Activated CD4-positive, alpha-beta T cell treated with anti-CD3 and anti-CD28 coated beads for 1 hour (primary cell): ENCODE results near the gene HYAL2.
A peak's percentile ranks its signal among the peaks of the same experiment; 100 is the strongest.

ENCODE experiments used
- DNase-seq: peaks from one replicate; pipeline ENCODE4 v3.0.0-alpha.2; 2020

Gene HYAL2

DNA sequence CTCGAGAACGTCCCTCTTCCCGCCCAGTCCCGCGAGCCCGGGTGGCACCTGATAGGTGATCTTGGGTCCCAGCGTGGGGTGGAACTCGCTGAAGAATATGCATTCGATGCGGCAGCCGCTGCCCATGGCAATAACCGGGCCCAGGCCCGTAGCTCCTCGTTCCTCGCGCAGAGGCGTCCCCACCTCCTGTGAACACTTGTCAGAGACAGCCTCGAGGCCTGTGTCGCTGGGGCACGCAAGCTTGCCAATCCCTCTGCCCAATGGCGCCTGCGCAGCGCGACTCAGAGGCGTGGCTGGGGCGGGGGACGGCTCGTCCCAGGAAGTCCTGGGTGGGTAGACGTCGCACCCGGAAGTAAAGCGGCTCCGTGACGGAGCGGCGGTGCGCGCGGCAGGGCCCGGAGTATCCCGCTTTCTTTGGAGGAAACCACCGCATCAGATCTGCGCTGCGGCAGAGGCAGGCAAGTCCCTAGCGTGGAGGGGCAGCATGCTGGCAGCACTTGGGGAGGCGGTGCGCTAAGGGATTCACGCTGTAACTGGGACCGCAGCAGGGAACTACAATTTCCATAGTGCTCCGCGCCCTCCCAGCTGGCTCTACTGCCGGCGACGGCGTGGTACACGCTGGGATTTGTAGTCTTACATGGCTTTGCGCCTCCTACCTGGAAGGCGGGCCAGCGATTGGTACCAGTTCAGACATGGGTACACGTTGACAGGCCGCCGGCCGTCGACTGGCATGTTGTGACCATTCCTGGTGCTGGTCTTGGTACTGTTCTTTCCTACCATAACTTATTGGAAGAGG, 28.2 kb upstream of the HYAL2 start, which contains the start of the genes CYB561D2 and NPRL2:
Gene CYB561D2 (plus strand): TSS at position 336 of the 796 bp plus-strand sequence. CDS start 572 bp downstream, outside the sequence.
Gene NPRL2 (minus strand): TSS at position 249 of the 796 bp plus-strand sequence. CDS start 123 bp downstream, at position 126.
- peak; percentile 99 for DNase-seq

DNA sequence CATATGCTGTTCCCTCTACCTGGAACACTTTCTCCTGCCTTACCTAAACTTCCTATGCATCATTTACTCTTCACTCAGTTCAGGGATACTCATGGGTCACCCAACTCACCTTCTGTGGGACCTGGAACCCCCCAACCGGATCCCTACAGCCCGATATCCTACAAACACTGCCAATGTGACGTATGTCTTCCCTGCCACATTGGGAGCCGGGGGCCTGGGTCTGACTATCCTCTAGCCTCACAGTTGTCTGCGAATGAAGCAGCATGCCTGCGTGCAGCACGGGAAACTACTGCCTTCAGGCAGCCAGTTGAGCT, 27.6 kb upstream of the HYAL2 start:
- no peak for DNase-seq

DNA sequence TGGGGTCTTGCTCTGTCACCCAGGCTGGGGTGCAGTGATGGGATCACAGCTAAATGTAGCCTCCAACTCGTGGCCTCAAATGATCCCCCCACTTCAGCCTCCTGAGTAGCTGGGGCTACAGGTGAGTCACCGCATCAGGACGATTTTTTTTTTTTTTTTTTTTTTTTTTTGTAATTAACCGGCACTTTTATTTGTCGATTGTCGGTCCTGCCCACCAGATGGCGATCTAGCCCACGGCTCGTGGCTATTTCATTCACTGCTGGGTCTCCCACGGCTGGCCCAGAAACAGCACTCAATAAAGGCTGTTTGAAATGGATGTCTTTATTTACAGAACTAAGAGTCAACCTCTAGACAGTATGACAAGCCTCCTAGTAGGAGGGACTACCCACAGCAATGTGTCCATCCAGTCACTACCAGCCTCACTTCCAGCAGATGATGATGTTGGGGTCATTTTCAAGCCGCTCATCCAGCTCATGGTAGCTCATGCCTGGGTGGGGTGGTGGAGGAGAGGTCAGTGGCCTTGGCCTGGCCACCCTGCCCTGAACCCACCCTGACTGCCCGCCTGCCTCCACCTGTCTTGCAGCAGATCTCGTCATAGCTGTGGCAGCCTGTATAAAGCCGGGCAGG, 24.8 kb upstream of the HYAL2 start:
- peak; percentile 72 for DNase-seq

DNA sequence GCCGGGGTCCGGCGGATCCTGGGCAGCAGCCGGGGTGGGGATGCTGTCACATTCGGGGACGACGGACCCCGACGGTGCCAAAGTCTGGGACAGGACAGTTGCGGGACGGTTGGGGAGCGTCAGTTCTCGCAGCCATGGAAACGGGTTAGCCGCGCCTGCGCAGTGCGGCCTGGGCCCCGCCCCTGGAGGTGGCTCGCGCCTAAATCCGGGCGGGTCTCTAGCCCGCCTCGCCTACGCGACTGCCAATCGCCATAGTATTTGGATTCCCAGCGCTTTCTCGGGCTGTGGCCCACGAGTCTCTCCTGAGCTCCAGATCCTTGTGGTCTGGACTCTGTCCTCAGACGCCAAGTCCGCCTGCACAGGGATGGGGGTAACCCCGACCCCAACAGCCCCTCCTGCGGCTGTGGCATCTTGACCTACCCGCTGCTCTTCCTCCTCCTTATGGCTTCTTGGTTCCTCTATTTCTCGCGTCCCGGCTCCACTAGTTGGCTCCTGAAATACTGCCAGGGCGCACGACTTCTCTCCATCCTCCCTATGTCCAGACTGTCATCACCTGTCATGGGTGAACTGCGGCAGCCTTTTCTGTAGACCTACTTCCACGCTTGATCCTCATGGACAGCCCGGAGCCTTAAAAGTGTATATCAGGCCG, 23.2 kb upstream of the HYAL2 start, which contains the start of gene ZMYND10:
Gene ZMYND10 (minus strand): TSS at position 147 of the 649 bp plus-strand sequence. CDS start 153 bp downstream, outside the sequence.
- peak; percentile 66 for DNase-seq

DNA sequence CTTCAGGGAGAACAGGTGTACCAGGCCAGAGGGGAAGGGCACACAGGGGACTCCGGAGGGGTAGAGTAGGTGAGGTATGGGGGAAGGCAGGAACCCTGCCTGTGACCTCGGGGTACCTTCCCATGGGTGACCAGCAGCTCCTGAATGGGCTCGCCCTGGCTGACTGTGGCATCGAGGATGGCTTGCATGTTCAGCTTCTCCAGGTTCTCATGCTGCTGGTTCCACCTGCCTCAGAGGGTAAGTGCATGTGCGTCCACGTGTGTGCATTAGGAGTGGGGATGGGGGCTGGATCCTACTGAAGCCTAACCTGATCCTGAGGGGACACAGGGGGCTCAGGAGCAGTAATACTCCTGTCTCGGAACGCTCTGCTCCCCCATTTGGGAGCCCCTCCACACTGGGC, 22.5 kb upstream of the HYAL2 start:
- DNase-seq, result no peak

DNA sequence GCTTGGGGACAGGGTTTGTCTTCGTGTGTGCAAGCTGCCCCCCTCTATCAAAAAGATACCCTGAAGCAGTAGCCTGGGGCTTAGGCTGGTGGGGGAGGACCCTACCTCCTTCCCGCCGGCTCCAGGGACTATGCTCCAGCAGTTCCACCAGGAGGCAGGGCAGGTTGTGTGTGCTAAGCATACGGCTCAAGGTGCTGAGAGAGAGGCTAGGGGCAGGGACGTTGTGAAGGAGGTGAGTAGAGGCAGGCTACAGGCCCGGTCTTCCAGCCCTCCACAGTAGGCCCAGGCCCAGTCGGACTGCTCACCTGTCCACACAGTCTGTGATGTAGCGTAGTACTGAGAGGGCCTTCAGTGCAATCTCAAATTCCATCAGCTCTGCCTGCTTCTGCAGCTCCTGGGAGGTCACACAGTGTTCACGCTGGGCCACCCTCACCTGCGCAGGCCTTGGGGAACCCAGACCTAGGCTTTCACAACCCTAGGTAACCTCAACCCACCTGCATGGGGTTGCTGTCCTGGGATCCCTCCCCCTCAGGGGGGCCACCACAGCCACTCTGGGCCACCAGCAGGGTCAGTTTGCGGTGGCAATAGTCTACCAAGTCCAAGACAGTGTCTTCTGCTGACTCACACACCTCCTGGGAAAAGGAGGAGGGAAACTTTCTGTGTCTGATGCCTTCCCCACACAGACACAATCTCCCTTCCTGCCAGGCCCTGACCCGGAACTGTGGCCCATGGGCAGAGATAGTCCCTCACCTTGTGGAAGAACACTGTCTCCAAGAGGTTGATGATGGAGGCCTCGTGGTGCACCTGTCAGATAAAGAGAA, 20.5 kb upstream of the HYAL2 start:
- no peak for DNase-seq

DNA sequence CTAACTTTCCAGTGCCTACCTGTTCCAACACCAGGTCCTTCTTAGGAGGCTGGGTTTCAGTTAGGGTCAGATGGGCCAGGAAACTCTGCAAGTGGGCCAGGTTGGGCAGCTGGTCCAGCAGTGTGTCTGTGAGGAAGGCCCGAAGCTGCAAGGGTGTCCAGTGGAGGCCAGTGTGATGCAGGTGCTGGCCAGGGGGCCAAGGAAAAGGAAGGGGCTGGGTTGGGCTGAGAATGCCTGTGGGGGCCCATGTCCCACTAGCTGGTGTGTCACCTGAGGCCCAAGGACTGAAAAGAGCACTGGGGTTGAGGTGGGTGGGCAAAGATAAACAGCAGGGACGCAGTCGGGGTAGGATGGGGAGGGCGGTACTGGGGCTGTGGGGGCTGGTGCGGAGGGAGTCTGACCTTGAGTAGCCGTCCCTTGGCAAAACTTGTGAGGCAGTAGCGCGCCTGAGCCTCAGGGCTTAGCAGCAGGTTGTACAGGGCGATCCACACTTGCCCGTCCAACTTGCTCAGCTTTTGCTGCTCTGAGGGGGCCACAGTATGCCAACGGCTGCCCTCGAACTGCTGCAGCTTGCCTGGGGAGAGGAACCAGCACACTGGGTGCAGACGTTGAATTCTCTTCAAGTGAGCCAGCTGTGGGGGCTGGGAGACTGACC, 19.6 kb upstream of the HYAL2 start:
- DNase-seq, result no peak

DNA sequence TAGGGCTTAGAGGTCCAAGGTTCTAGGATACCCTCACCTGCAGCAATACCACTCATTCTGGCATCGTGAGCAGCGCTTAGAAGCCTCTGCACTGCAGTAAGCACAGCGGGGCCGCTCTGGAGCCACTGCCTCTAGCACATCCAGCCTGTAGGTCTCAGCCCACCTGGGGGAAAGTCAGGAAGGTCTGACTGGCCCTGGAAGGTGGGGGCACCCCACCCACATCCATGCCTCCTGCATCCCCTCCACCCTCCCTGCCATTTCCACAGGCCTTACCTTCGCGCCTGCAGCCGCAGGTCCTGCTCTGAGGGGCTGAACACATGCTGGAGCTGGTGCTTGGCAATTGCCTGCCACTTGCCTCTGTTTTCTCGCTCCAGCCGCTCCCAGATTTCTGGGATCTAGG, 19.0 kb upstream of the HYAL2 start:
- DNase-seq, result no peak

DNA sequence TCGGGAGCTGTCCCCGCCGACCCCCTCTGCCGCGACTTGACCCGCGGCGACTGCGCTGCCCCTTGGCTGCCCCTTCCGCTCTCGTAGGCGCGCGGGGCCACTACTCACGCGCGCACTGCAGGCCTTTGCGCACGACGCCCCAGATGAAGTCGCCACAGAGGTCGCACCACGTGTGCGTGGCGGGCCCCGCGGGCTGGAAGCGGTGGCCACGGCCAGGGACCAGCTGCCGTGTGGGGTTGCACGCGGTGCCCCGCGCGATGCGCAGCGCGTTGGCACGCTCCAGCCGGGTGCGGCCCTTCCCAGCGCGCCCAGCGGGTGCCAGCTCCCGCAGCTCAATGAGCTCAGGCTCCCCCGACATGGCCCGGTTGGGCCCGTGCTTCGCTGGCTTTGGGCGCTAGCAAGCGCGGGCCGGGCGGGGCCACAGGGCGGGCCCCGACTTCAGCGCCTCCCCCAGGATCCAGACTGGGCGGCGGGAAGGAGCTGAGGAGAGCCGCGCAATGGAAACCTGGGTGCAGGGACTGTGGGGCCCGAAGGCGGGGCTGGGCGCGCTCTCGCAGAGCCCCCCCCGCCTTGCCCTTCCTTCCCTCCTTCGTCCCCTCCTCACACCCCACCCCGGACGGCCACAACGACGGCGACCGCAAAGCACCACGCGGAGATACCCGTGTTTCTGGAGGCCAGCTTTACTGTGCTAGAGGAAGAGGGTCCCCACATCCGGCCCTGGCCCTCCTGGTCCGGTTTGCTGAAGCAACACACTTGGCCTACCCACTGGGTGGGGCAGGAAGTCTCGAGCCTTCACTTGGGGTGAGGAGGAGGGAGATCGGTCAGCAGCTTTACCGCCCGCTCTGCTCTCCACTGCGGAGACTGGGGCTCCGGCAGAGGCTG, 18.1 kb upstream of the HYAL2 start, which contains the start of gene RASSF1:
Gene RASSF1 (minus strand): TSS at position 389 of the 882 bp plus-strand sequence. CDS start 31 bp downstream, at position 358.
- no peak for DNase-seq

DNA sequence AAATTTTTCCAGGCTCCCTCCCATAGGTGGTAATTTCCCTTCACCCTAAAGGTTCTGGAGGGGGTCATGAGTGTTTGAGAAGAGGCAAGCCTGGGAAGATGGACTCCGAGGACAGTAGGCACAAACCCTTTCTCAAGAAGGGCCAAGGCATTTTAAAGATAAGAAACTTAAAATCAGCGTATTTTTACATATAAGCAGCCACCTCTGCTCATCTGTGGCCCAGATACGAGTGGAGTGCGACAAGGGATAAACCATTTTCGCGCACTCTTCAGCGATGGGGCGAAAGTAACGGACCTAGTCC, 17.6 kb upstream of the HYAL2 start:
- no peak for DNase-seq

DNA sequence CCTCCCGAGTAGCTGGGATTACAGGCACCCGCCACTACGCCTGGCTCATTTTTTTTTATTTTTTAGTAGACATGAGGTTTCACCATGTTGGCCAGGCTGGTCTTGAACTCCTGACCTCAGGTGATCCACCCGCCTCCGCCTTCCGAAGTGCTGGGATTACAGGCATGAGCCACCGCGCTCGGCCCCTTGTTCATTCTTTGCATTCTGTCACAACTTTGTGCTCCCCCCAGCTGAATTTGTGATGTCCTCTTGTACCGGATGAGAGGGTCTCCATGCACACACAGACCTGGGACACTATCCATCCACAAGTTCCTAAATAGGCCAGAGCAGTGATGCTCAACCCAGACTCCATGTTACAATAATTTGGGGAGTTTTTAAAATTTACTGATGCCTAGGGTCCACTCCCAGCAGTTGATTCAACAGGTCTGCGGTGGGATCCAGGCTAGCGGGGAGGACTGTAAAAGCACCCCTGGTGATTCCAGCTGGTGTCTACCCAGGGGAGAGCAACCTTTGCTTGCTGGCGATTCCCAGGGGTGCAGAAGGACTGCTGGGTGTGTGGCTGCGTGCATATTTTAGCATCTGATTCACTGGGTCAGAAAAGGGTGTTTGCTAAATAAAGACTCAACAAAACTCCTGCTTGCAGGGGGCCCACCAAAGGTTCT, 17.1 kb upstream of the HYAL2 start:
- no peak for DNase-seq

DNA sequence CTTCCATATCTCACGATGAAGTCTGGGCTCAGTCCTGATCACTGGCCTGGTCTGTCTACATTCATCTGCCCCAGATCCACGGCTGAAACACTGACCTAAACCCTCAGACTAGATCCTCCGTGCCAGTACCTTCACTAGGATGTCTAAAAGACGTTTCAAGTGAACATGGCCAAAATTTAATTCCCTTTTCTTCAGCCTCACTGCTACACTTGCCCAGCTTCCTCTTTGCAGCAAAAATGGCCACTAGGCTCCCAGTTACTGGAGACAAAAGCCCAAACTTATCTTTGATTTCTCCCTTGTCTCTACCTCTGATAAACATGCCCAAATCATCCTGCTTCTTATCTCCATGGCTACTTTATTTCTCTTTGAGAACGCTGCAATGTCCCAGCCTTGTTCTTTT, 16.4 kb upstream of the HYAL2 start:
- no peak for DNase-seq

DNA sequence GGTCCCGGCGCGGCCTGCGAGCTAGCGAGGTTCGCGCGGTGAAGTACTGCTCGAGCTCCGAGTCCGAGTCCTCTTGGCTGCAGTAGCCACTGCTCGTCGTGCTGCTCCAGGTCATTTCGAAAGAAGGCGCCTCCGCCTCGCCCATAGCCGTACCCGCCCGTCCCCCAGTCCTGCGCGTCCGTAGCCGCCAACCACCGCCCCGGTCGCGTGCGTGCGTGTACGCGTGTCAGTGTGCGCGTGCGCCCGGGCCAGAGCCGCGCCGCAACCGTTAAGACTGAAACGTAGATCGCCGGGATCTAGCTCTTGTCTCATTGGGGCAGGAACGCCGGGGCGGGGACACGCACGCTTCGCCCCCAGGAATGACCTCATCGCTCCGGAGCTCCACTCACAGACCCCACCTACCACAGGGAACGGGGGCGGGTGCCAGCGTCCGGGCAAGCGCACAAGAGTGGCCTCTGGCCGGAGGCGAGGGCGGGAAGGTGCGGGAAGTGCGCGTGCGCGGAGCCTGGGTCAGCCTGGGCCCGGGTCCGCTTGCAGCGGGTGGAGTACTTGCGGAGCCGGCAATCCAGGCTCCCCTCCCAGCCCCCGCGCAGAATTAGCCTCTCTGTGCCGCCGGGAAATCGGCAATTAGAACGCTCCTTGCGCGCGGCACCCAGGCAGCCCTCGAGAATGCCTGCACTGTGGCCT, 14.8 kb upstream of the HYAL2 start:
- DNase-seq, result peak; percentile 87

DNA sequence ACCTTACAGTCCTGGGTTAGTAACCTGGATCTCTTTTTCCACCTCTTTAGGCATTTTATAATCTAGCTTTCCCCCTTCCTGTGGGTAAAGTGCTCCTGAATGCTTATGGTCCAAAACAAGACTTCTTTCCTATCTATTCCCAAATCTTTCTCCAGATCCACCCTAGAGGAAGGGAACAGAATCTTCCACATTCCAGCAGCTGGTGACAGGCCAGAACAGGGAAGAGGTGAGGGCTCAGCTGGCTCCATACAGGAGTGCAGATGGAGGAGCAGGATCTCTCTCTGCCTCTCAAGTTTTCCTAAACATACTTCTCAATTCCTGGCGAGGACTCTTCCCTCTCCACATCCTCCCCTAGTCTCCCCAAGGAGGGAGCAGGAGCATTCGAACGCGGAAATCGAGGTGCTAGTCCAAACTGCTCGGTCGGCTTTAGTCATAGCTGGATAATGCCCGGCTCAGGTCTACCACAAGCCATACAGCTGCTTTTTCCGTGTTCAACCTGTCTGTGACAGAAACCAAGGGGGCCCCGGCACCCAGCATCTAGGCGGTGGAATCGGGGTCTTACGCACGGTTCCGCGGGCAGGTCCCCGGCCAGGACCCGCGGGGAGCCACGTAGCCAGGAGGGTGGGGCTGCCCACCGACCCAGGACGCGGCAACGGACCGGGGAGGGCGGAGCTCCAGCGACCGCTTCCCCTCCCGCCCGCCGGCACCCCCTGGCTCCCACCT, 14.1 kb upstream of the HYAL2 start:
- no peak for DNase-seq

DNA sequence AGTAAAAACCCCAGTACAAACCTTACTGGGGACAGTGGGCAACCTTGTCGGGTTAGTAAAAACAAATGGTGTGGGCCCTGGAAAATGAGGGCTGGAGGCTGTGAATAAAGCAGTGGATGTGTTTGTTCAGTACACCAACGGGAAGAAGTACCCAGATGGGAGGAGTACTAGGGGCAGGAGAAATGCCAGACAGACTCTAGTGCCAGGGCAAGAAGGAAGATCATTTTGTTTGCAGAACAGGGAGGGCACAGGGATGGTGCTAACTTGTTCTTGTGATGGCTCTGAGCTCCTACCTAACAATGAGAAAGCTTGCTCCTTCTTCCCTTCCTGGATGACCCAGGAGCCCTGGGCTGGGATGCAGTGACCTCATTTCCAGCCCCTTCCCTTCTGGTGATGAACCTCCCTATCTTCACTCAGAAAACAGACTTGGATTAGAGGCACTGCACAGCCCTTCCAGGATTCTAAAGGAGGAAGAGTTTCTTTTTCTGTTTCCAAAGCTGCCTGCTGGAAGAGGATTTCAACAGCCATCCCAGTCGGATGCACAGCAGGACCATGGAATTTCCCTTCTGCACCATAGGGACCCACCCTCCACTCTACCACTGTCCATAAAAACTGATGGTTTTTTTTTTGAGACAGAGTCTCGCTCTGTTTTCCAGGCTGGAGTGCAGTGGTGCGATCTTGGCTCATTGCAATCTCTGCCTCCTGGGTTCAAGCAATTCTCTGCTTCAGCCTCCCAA, 12.0 kb upstream of the HYAL2 start:
- no peak for DNase-seq

DNA sequence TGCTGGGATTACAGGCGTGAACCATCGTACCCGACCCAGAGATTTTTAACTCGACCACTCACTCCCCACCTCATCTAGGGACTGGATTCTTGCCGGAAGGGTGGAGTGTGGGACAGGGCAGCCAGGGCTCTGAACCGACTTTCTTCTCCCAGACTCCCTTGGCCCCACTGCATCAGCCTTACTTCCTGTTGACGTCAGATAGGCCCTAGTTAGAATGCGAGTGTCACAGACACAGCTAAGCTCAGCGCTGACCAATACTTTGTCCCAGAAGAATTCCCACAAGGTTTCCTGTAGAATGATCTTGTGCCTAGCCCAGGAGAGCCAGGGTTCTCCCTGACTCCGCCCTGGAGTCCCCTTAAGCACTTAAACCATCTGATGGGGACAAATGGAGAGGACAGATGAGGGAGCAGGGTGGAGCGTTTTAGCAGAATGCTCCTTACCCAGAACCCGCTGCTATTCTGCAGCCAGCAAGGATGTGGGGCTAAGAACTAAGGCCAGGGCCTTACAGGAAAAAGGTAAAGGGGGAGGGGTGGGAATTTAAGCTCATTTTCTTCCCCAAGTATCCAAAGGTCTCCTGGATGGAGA, 11.3 kb upstream of the HYAL2 start:
- no peak for DNase-seq

DNA sequence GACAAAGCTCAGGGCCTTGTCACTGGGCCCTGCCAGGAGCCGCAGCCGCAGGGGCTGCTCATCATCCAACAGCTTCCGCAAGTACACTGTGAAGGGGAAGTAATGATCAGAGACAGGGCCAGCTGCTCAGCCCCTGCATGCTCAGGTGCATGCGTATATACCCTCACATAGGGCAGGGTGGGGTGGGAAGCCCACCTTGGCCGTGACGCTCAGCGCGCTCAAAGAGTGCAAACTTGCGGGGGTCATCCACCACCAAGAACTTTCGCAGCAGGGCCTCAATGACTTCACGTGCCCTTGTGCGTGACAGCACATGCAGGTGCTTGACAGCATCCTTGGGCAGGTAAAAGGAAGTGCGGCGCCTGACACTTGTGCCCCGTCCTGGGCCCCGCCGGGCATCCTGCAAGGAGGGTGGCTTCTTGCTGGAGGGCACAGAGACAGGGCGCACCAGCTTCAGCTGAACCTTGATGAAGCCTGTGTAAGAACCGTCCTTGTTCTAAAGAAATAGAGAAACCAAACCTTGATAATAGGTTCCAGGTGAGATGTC, 8.9 kb upstream of the HYAL2 start:
- no peak for DNase-seq

DNA sequence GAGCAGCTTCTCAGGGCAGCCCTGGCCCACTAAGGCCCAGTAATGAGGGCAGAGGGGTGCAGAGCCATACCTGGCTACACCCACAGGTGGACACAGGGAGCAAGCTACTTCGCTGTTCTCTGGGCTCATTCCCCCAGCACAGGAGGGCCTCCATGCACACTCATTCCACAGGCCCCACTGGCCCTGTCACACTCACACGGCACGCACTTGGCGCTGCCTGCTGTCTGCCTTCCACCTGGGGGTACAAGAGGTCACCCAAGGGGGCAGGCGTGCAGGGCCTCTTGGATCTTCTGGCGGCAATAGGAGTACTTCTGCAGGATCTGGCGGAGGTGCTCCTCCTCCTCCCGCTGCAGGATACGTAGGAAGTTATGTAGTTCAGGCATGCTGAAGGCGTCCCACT, 7.8 kb upstream of the HYAL2 start:
- DNase-seq, result no peak
